MM.1S (cell line): ENCODE results near the gene MEA1.

ENCODE experiments used
- CTCF ChIP-seq: fragments of 300-600 bp; sonication (generic); IDR thresholded peaks from 2 replicates; pipeline ENCODE4 v1.5.1; 2016; ENCODE audit warnings: antibody characterized with exemption, low read length, mixed read lengths
- EZH2phosphoT487 ChIP-seq: fragments of 300-600 bp; sonication (generic); IDR thresholded peaks from 2 replicates; pipeline ENCODE4 v1.6.1; 2018; ENCODE audit warnings: antibody characterized with exemption, low read length

GRCh38 chr6:42989923-42990322 lies 23.8 kb downstream of the MEA1 start:
- TF ChIP-seq EZH2phosphoT487 (no peak), CTCF (no peak)
